PFSK-1 (cell line): ENCODE data around the gene MRFAP1L1.

Experiments
- FOXP2 ChIP-seq: optimal IDR thresholded peaks from 2 replicates; pipeline ENCODE3; 2011; ENCODE audit warnings: borderline replicate concordance, control low read depth, inconsistent platforms; ENCODE audit not compliant: insufficient read depth; ENCODE audit errors: extremely low read length, extremely low read depth
- POLR2AphosphoS5 ChIP-seq: IDR thresholded peaks from 2 replicates; pipeline ENCODE4 v1.6.1; 2012; ENCODE audit warnings: low read depth, mild to moderate bottlenecking, control low read depth, low read length, moderate library complexity
- SIN3A ChIP-seq: IDR thresholded peaks from 2 replicates; pipeline ENCODE4 v1.6.1; 2012; ENCODE audit warnings: mild to moderate bottlenecking, low read length, moderate library complexity, borderline replicate concordance; ENCODE audit not compliant: insufficient read depth
- TAF1 ChIP-seq: IDR thresholded peaks from 2 replicates; pipeline ENCODE4 v1.6.1; 2012; ENCODE audit warnings: low read length, control low read depth, borderline replicate concordance; ENCODE audit not compliant: insufficient read depth
- TF ChIP-seq, protein P1 (sequence below), 2 experiments: IDR thresholded peaks; 2 replicates each; pipeline versions ENCODE4 v1.6.1 to v1.8.0; 2011 to 2012; ENCODE audit warnings: low read depth in 2 of 2, low read length in 2 of 2, control low read depth in 1 of 2, inconsistent platforms in 1 of 2, mild to moderate bottlenecking in 1 of 2, moderate library complexity in 1 of 2; ENCODE audit not compliant: insufficient read depth in 1 of 2

The MRFAP1L1 gene

DNA sequence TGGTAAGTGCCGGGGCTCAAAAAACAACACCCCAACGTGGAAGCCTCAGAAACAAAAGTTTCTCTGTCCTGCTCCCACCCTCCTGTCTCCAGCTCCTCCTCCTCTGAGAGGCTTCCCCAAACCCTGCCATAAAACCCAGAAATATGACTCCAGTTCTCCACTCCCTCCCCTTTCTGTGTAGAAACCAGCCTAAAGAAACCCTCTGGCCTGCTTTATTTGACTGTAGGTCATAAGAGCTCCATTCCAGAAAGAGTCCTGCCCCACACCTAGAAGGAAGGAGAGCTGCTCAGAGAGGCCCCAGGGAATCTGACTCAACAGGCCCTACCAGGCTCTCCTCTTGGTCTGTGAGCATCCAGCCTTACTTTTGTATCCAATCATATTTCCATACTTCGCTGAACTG, 16.9 kb downstream of the MRFAP1L1 start:
- TF ChIP-seq FOXP2 (no peak), TAF1 (no peak), POLR2AphosphoS5 (no peak), SIN3A (no peak)
- TF ChIP-seq, protein P1, sequence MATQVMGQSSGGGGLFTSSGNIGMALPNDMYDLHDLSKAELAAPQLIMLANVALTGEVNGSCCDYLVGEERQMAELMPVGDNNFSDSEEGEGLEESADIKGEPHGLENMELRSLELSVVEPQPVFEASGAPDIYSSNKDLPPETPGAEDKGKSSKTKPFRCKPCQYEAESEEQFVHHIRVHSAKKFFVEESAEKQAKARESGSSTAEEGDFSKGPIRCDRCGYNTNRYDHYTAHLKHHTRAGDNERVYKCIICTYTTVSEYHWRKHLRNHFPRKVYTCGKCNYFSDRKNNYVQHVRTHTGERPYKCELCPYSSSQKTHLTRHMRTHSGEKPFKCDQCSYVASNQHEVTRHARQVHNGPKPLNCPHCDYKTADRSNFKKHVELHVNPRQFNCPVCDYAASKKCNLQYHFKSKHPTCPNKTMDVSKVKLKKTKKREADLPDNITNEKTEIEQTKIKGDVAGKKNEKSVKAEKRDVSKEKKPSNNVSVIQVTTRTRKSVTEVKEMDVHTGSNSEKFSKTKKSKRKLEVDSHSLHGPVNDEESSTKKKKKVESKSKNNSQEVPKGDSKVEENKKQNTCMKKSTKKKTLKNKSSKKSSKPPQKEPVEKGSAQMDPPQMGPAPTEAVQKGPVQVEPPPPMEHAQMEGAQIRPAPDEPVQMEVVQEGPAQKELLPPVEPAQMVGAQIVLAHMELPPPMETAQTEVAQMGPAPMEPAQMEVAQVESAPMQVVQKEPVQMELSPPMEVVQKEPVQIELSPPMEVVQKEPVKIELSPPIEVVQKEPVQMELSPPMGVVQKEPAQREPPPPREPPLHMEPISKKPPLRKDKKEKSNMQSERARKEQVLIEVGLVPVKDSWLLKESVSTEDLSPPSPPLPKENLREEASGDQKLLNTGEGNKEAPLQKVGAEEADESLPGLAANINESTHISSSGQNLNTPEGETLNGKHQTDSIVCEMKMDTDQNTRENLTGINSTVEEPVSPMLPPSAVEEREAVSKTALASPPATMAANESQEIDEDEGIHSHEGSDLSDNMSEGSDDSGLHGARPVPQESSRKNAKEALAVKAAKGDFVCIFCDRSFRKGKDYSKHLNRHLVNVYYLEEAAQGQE (IDR thresholded peaks at IDR 0.05; ENCODE audit: insufficient read depth in 1 of 2, low read depth in 2 of 2, low read length in 2 of 2): no peak

DNA sequence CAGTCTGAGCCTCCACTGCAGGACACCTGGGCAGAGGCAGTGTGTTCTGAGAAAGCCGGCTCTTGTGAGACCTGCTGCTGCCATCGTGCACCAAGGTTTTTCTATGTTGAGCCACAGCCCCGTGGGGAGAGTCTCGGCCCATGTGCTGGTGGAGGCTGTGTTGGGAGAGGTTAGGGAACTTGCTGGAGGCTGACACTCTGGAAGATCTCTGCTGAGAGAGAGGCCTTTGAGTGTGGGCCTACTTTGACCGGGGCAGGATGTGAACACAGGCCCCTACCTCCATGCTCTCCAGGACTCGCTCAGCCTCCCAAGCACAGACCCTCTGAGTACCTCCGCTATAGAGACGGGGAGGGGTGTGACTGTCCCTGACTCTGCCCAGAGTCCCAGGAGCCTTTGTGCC, 17.3 kb downstream of the MRFAP1L1 start:
- TF ChIP-seq POLR2AphosphoS5: no peak
- TF ChIP-seq FOXP2: no peak
- TF ChIP-seq, protein P1 (IDR thresholded peaks at IDR 0.05; ENCODE audit: insufficient read depth in 1 of 2, low read depth in 2 of 2, low read length in 2 of 2): no peak
- TF ChIP-seq TAF1: no peak
- TF ChIP-seq SIN3A: no peak

DNA sequence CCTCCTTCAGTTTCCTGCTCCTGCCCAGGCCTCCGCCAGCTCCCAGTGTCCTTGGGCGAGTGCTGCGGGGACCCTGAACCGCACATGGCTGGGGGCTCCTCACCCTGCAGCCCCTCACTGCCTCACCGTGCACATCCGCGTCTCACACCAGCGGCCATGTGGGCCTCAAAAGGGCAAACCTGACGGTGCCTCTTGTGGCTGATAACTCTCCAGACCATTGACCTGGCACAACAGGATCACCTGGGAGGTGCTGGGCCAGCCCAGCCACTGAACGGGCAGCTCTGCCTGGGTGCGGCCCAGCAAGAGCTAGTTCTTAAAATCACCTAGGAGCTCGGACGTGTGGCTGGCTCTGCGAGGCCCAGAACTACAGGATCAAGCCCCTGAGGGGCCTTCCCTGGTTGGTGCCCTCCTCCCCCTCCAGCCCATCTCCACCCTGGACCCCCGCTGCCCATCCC, 20.1 kb downstream of the MRFAP1L1 start:
- TF ChIP-seq, protein P1 (IDR thresholded peaks at IDR 0.05; ENCODE audit: insufficient read depth in 1 of 2, low read depth in 2 of 2, low read length in 2 of 2): no peak
- TF ChIP-seq POLR2AphosphoS5 (no peak), FOXP2 (no peak), TAF1 (no peak), SIN3A (no peak)

DNA sequence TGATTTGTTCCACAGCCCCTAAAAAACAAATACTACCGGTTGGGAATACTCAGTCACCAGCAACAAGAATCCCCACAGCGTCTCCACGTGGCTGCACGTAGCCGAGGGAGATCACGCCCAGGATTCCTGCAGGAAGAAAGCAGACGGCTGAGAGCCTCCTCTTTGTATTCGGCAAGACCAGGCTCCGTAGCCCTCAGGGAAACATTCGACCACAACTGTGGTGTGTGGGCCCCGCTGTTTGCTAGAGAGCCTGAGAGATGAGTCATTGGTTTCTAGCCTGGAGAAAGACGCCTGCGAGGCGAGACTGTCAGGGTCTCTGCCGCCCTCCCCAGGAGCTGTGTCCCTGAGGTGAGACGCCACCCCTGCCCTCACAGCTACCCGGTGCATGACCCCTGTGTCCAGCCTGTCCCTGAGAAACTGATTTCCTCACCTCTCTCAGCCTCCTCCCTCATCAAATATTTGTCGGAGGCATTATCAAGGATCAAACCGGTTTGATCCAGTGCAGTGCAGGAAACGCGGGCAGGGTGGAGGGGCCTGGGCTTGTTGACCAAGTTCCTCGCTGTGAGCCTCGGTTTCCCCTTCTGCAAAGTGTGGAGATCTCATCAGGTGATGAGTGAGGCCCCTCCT, 20.7 kb downstream of the MRFAP1L1 start:
- 0 out of 2 replicates have a peak, but pooled peaks have one; percentile 33 for TF ChIP-seq POLR2AphosphoS5
- TF ChIP-seq SIN3A: 0 out of 2 replicates have a peak, but pooled peaks have one; percentile 49
- TF ChIP-seq, protein P1 (IDR thresholded peaks at IDR 0.05; ENCODE audit: insufficient read depth in 1 of 2, low read depth in 2 of 2, low read length in 2 of 2): no peak
- no peak for TF ChIP-seq TAF1
- no peak for TF ChIP-seq FOXP2
